Ovary (tissue), 3 donors: Measurements from ENCODE around the gene CHD3.

Experiments used
- EP300 ChIP-seq: sonication (generic); formaldehyde crosslinking; IDR thresholded peaks from one replicate; pipeline ENCODE4 v1.6.1; 2017; ENCODE audit warnings: antibody characterized with exemption
- POLR2A ChIP-seq: fragments of 450-650 bp; IDR thresholded peaks from one replicate; pipeline ENCODE4 v1.6.1; 2017; ENCODE audit warnings: antibody characterized with exemption, mild to moderate bottlenecking, moderate library complexity
- TF ChIP-seq, protein P1 (sequence below), 3 donors: fragments of 450-650 bp in 2 of 3; fragments of 200-600 bp in 1 of 3; IDR thresholded peaks; one replicate each; pipeline versions ENCODE4 v1.5.1 to v1.8.0; 2016 to 2022; ENCODE audit warnings: antibody characterized with exemption in 3 of 3, mild to moderate bottlenecking in 1 of 3
- donor health status: DM: no; HTN: no; CAD: no.

GRCh38 chr17:7881276-7882054 is 7.1 kb upstream of the CHD3 start:
- TF ChIP-seq, protein P1, sequence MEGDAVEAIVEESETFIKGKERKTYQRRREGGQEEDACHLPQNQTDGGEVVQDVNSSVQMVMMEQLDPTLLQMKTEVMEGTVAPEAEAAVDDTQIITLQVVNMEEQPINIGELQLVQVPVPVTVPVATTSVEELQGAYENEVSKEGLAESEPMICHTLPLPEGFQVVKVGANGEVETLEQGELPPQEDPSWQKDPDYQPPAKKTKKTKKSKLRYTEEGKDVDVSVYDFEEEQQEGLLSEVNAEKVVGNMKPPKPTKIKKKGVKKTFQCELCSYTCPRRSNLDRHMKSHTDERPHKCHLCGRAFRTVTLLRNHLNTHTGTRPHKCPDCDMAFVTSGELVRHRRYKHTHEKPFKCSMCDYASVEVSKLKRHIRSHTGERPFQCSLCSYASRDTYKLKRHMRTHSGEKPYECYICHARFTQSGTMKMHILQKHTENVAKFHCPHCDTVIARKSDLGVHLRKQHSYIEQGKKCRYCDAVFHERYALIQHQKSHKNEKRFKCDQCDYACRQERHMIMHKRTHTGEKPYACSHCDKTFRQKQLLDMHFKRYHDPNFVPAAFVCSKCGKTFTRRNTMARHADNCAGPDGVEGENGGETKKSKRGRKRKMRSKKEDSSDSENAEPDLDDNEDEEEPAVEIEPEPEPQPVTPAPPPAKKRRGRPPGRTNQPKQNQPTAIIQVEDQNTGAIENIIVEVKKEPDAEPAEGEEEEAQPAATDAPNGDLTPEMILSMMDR (IDR thresholded peaks at IDR 0.05) = no peak
- TF ChIP-seq EP300 (no peak), POLR2A (no peak)
